ENCODE data around the gene SLC12A6. TPM values are rescaled to one million over a fixed set of nuclear protein-coding genes. Genes with fewer than 3 reads are reported as not detected.

Gene SLC12A6
- total and polyA plus RNA-seq, 2 of the 13 experiments (the other 11 are each of a cell fraction or from before 2014, with no cell fraction given), result 15.2 to 30.1 TPM

GRCh38 chr15:34358367-34358766, 20.8 kb upstream of the SLC12A6 start:
- FAIRE-seq (no peak), ATAC-seq (peak; percentile 59), DNase-seq (ENCODE audit: low spot score) (no peak)
- no peak overlapping the region for H3K9ac ChIP-seq (ENCODE audit: insufficient read depth, low read depth, low read length)
- TF ChIP-seq SAFB2 (CRISPR knock-in tag; IDR thresholded peaks at IDR 0.05; ENCODE audit: borderline replicate concordance, low read depth), result no peak
- TF ChIP-seq ZNF772 (CRISPR knock-in tag; IDR thresholded peaks at IDR 0.05), result no peak
- TF ChIP-seq RARG (CRISPR knock-in tag; IDR thresholded peaks at IDR 0.05; ENCODE audit: low read depth), result no peak
- TF ChIP-seq ZNF562 (CRISPR knock-in tag; IDR thresholded peaks at IDR 0.05; ENCODE audit: borderline replicate concordance), result no peak
- TF ChIP-seq, protein P1, sequence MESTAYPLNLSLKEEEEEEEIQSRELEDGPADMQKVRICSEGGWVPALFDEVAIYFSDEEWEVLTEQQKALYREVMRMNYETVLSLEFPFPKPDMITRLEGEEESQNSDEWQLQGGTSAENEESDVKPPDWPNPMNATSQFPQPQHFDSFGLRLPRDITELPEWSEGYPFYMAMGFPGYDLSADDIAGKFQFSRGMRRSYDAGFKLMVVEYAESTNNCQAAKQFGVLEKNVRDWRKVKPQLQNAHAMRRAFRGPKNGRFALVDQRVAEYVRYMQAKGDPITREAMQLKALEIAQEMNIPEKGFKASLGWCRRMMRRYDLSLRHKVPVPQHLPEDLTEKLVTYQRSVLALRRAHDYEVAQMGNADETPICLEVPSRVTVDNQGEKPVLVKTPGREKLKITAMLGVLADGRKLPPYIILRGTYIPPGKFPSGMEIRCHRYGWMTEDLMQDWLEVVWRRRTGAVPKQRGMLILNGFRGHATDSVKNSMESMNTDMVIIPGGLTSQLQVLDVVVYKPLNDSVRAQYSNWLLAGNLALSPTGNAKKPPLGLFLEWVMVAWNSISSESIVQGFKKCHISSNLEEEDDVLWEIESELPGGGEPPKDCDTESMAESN (CRISPR knock-in tag; conservative IDR thresholded peaks at IDR 0.05), result no peak
- TF ChIP-seq ATAD3A (CRISPR knock-in tag; IDR thresholded peaks at IDR 0.05), result no peak
- no peak for TF ChIP-seq USF2 (IDR thresholded peaks at IDR 0.05; ENCODE audit: low read depth, low read length)
- no peak for TF ChIP-seq USF2 (CRISPR knock-in tag; IDR thresholded peaks at IDR 0.05; ENCODE audit: borderline replicate concordance)
- no peak for TF ChIP-seq JUND (CRISPR knock-in tag; IDR thresholded peaks at IDR 0.05)
- no peak for TF ChIP-seq ZFYVE20 (CRISPR knock-in tag; IDR thresholded peaks at IDR 0.05; ENCODE audit: borderline replicate concordance, low read depth)
- TF ChIP-seq KDM2A (CRISPR knock-in tag; IDR thresholded peaks at IDR 0.05; ENCODE audit: borderline replicate concordance, low read depth), result no peak
- TF ChIP-seq HMGA1 (CRISPR knock-in tag; conservative IDR thresholded peaks at IDR 0.05), result no peak
- TF ChIP-seq KMT2B (CRISPR knock-in tag; IDR thresholded peaks at IDR 0.05), result no peak
- no peak for TF ChIP-seq ZNF30 (CRISPR knock-in tag; IDR thresholded peaks at IDR 0.05)
- TF ChIP-seq YEATS2 (CRISPR knock-in tag; IDR thresholded peaks at IDR 0.05; ENCODE audit: borderline replicate concordance), result no peak
- TF ChIP-seq ZEB1 (IDR thresholded peaks at IDR 0.05; ENCODE audit: insufficient replicate concordance, low read depth), result no peak
- TF ChIP-seq, protein P2, sequence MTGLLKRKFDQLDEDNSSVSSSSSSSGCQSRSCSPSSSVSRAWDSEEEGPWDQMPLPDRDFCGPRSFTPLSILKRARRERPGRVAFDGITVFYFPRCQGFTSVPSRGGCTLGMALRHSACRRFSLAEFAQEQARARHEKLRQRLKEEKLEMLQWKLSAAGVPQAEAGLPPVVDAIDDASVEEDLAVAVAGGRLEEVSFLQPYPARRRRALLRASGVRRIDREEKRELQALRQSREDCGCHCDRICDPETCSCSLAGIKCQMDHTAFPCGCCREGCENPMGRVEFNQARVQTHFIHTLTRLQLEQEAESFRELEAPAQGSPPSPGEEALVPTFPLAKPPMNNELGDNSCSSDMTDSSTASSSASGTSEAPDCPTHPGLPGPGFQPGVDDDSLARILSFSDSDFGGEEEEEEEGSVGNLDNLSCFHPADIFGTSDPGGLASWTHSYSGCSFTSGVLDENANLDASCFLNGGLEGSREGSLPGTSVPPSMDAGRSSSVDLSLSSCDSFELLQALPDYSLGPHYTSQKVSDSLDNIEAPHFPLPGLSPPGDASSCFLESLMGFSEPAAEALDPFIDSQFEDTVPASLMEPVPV (CRISPR knock-in tag; IDR thresholded peaks at IDR 0.05), result no peak
- no peak for TF ChIP-seq ZFP90 (CRISPR knock-in tag; IDR thresholded peaks at IDR 0.05; ENCODE audit: borderline replicate concordance)
- no peak for TF ChIP-seq FOXA1 (IDR thresholded peaks at IDR 0.05)
- no peak for TF ChIP-seq FOXA1 (CRISPR knock-in tag; IDR thresholded peaks at IDR 0.05)
- TF ChIP-seq RARA (CRISPR knock-in tag; IDR thresholded peaks at IDR 0.05), result no peak
- TF ChIP-seq SMARCC2 (IDR thresholded peaks at IDR 0.05), result no peak
- ChIA-PET POLR2A (no interaction called here), CTCF (ENCODE audit: low intra/inter-chr PET ratio, low total read pairs) (interaction anchor here (1.1 kb wide), 1 partner anchor 9 kb away, joined by 3 read pairs; the partner anchor contains the start of gene LPCAT4)
- H3K27me3 ChIP-seq (ENCODE audit: control insufficient read depth in 1 of 2, insufficient read depth in 2 of 2, low read length in 2 of 2), result no peaks in the 10 kb centered on the region
- H3K4me2 ChIP-seq (ENCODE audit: low read depth, low read length), result no peak overlapping the region
- intact Hi-C loops (cut with micrococcal nuclease; ENCODE audit: unreplicated experiment) (no loop called here), in situ Hi-C loops (cut with HindIII; ENCODE audit: extremely low pct_ligation_motif_present, low pct_unique_long_range_greater_than_20kb) (loop anchor here (25.0 kb wide), 1 partner anchor 296 kb away; no protein-coding TSS in a partner anchor)
- no peak overlapping the region for H2AFZ ChIP-seq (ENCODE audit: low read length)
- H3K4me1 ChIP-seq (ENCODE audit: insufficient read depth, low read length), result no peaks in the 10 kb centered on the region
- no peak overlapping the region for H3K4me3 ChIP-seq (replicated peaks in 1 of 3; ENCODE audit: insufficient read depth in 1 of 3, low read depth in 2 of 3, low read length in 3 of 3)
- H3K79me2 ChIP-seq (ENCODE audit: insufficient read depth, low read length), result no peaks in the 10 kb centered on the region
- H3K9me3 ChIP-seq (ENCODE audit: low read length), result no peaks in the 10 kb centered on the region
- H3K36me3 ChIP-seq (replicated peaks in 1 of 2; ENCODE audit: control insufficient read depth in 1 of 2, insufficient read depth in 2 of 2, low read length in 2 of 2), result peaks cover 3 to 7% of the 10 kb centered on the region in 2 experiments; a peak in 3 of 5 replicates
- BruUV-seq (replicated peaks), result no TSS peak
- H3K27ac ChIP-seq (ENCODE audit: extremely low read length, insufficient read depth, low read length), result no peak overlapping the region
- 80% methylated on average over 3 of the region's 3 CpGs for WGBS (ENCODE audit: low lambda C conversion rate)
- no peaks in the 10 kb centered on the region for H4K20me1 ChIP-seq (ENCODE audit: insufficient read depth, low read length)

All from HepG2 (cell line).